GM12878 (cell line): ENCODE data around the gene TRPM3. TPM values are rescaled to one million over a fixed set of nuclear protein-coding genes. Genes with fewer than 3 reads are reported as not detected.
A peak's percentile ranks its signal among the peaks of the same experiment; 100 is the strongest.

Experiments used
- ATAC-seq: fragments of 200-7000 bp; cut with Tn5 transposase; 3 replicates; pipeline ENCODE4 v1.9.1; 2020; ENCODE audit warnings: mild to moderate bottlenecking, moderate library complexity
- BruUV-seq: library from RNA; stranded (reverse); fragments of 400-500 nt; replicated peaks from 2 replicates; lab custom pipeline; 2021; lab: Mats Ljungman, UMichigan
- CTCF ChIA-PET: fragments of 300-600 bp; sonication (Branson Sonifier 250); formaldehyde crosslinking; extraction: SDS; loops from one replicate; lab custom pipeline; 2021; ENCODE audit warnings: inconsistent platforms; lab: Yijun Ruan, JAX
- POLR2A ChIA-PET: fragments of 350-600 bp; formaldehyde crosslinking; extraction: SDS; loops from one replicate; lab custom pipeline; 2021; ENCODE audit warnings: inconsistent platforms; lab: Charles Lee
- RAD21 ChIA-PET: fragments of 300-600 bp; sonication (Branson Sonifier 250); formaldehyde crosslinking; loops from one replicate; lab custom pipeline; 2023; ENCODE audit warnings: antibody characterized with exemption; ENCODE audit not compliant: unreplicated experiment; lab: Charles Lee
- SMC1A ChIA-PET: fragments of 300-600 bp; sonication (Branson Sonifier 250); formaldehyde crosslinking; loops from one replicate; lab custom pipeline; 2023; ENCODE audit not compliant: unreplicated experiment, uncharacterized antibody; lab: Charles Lee
- DNase-seq: peaks from one replicate; pipeline ENCODE4 v3.0.0-alpha.2; 2011; ENCODE audit warnings: low read depth, low spot score
- FAIRE-seq: peaks from 3 replicates; lab custom pipeline; 2011; peaks lifted over from hg19 to GRCh38; lab: Jason Lieb, UNC
- H2AFZ ChIP-seq: 2 replicates; pipeline ENCODE4 v1.6.0; 2011; ENCODE audit warnings: low read depth, low read length, control low read depth; ENCODE audit not compliant: control insufficient read depth
- H3K27ac ChIP-seq: 2 replicates; pipeline ENCODE4 v1.5.1; 2011; ENCODE audit warnings: control low read depth; ENCODE audit not compliant: control insufficient read depth, insufficient read depth
- H3K27me3 ChIP-seq, 2 experiments: replicated peaks in 1 of 2; 2 replicates each; pipeline versions ENCODE4 v1.6.0 to v1.6.1; 2011; ENCODE audit warnings: low read length in 1 of 2; ENCODE audit not compliant: control insufficient read depth in 2 of 2, insufficient read depth in 2 of 2
- H3K36me3 ChIP-seq, 2 experiments: 2 replicates each; pipeline ENCODE4 v1.5.1; 2011; ENCODE audit warnings: low read length in 1 of 2; ENCODE audit not compliant: control insufficient read depth in 2 of 2, insufficient read depth in 2 of 2
- H3K4me1 ChIP-seq: 2 replicates; pipeline ENCODE4 v1.6.1; 2011; ENCODE audit warnings: mild to moderate bottlenecking, low read length, moderate library complexity, mixed read lengths; ENCODE audit not compliant: control insufficient read depth, insufficient read depth
- H3K4me2 ChIP-seq: 2 replicates; pipeline ENCODE4 v1.6.0; 2011; ENCODE audit warnings: control low read depth; ENCODE audit not compliant: control insufficient read depth, insufficient read depth
- H3K4me3 ChIP-seq: fragments of 200-600 bp; sonication (generic); 2 replicates; pipeline ENCODE4 v1.5.1; 2016
- H3K79me2 ChIP-seq: 2 replicates; pipeline ENCODE4 v1.6.0; 2011; ENCODE audit warnings: low read length; ENCODE audit not compliant: control insufficient read depth, insufficient read depth
- H3K9ac ChIP-seq: 2 replicates; pipeline ENCODE4 v1.8.0; 2011; ENCODE audit warnings: low read length, control low read depth, mixed read lengths; ENCODE audit not compliant: control insufficient read depth, insufficient read depth
- H3K9me3 ChIP-seq: replicated peaks from 3 replicates; pipeline ENCODE4 v1.5.1; 2011; ENCODE audit warnings: mild to moderate bottlenecking, low read length; ENCODE audit not compliant: control insufficient read depth, insufficient read depth
- H4K20me1 ChIP-seq: 2 replicates; pipeline ENCODE4 v1.6.0; 2011; ENCODE audit not compliant: control insufficient read depth, insufficient read depth
- CBX5 ChIP-seq: sonication (generic); IDR thresholded peaks from 2 replicates; pipeline ENCODE4 v1.6.1; 2016; ENCODE audit warnings: low read depth, moderate library complexity, mild to moderate bottlenecking, inconsistent platforms
- E2F4 ChIP-seq: IDR thresholded peaks from 2 replicates; pipeline ENCODE4 v1.6.1; 2012; ENCODE audit warnings: low read depth, low read length, improper control_type of control experiment
- LARP7 ChIP-seq: fragments of 450-650 bp; IDR thresholded peaks from 2 replicates; pipeline ENCODE4 v1.6.1; 2017; ENCODE audit warnings: mild to moderate bottlenecking
- NFYB ChIP-seq: IDR thresholded peaks from 2 replicates; pipeline ENCODE4 v1.6.1; 2011; ENCODE audit warnings: low read depth, mild to moderate bottlenecking, low read length, improper control_type of control experiment, moderate library complexity; ENCODE audit not compliant: insufficient read depth
- POLR2AphosphoS5 ChIP-seq: IDR thresholded peaks from 2 replicates; pipeline ENCODE4 v1.6.1; 2011; ENCODE audit warnings: mild to moderate bottlenecking, low read length, inconsistent platforms
- POU2F2 ChIP-seq: IDR thresholded peaks from 3 replicates; pipeline ENCODE4 v1.6.1; 2011; ENCODE audit warnings: low read depth, mild to moderate bottlenecking, low read length, borderline replicate concordance
- RAD21 ChIP-seq: IDR thresholded peaks from 2 replicates; pipeline ENCODE4 v1.6.1; 2011; ENCODE audit warnings: mild to moderate bottlenecking, low read depth, low read length, moderate library complexity; ENCODE audit not compliant: insufficient read depth
- RUNX3 ChIP-seq: IDR thresholded peaks from 2 replicates; pipeline ENCODE4 v1.6.1; 2012; ENCODE audit warnings: low read length, inconsistent platforms
- SMC3 ChIP-seq: IDR thresholded peaks from 2 replicates; pipeline ENCODE4 v1.6.1; 2011; ENCODE audit warnings: low read length, improper control_type of control experiment, borderline replicate concordance
- ZNF384 ChIP-seq: IDR thresholded peaks from 2 replicates; pipeline ENCODE4 v1.6.1; 2012; ENCODE audit warnings: low read depth, mild to moderate bottlenecking, low read length, improper control_type of control experiment, borderline replicate concordance
- WGBS: methylation state at CpG from one replicate; pipeline ENCODE4 v1.1.6; 2016; ENCODE audit warnings: low lambda C conversion rate; ENCODE audit not compliant: insufficient replicate concordance, insufficient coverage; ENCODE audit errors: missing lambda C conversion rate; 5-methylcytosine and 5-hydroxymethylcytosine counted together
- in situ Hi-C: fragments of 300-500 bp; cut with MboI; formaldehyde crosslinking; loops from 9 replicates; pipeline ENCODE4 v1.14.3; 2018; ENCODE audit warnings: mixed read lengths
- intact Hi-C: fragments of 100-400 bp; cut with micrococcal nuclease; formaldehyde crosslinking; loops from one replicate; pipeline ENCODE4 v1.14.2; 2022; ENCODE audit not compliant: unreplicated experiment
- polyA plus RNA-seq, 11 experiments: library from polyadenylated mRNA; depleted of rRNA in 4 of 11; unstranded in 6 of 11; stranded (reverse) in 5 of 11; fragments of >200 nt; fragmentation: Nextera tagmentation in 4 of 11; fragmentation: Illumina TruSeq in 1 of 11; extraction: Ambion mirVana in 4 of 11; extraction: Trizol in 1 of 11; gene quantifications; 1 replicate in 1 of 11; 2 replicates in 10 of 11; pipeline versions ENCODE4 v1.2.1 to v1.2.3, GENCODE V29; 2011 to 2016; ENCODE audit warnings: inconsistent platforms in 2 of 11, missing spikeins in 2 of 11, low read depth in 1 of 11
- total RNA-seq, 4 experiments: library from RNA; depleted of rRNA in 3 of 4; stranded (reverse); fragments of >200 nt in 3 of 4; fragmentation: Illumina TruSeq in 1 of 4; extraction: Trizol in 1 of 4; gene quantifications; 2 replicates each; pipeline versions ENCODE4 v1.2.1 to v1.2.3, GENCODE V29; 2013 to 2021
- TF ChIP-seq, protein P1 (sequence below), 3 experiments: IDR thresholded peaks in 2 of 3; conservative IDR thresholded peaks in 1 of 3; 2 replicates each; pipeline ENCODE4 v1.5.1; 2011; ENCODE audit warnings: low read depth in 3 of 3, low read length in 3 of 3, mild to moderate bottlenecking in 3 of 3, control low read depth in 2 of 3, moderate library complexity in 2 of 3, inconsistent platforms in 1 of 3, mixed read lengths in 1 of 3; ENCODE audit not compliant: control insufficient read depth in 2 of 3, insufficient read depth in 1 of 3; ENCODE audit errors: extremely low read depth in 1 of 3

Gene TRPM3
- total and polyA plus RNA-seq, 10 of the 15 experiments (the other 5 are each of a cell fraction or from before 2014, with no cell fraction given), result not detected

- TF ChIP-seq ZNF384, result no peak
- no peak for TF ChIP-seq CBX5
- TF ChIP-seq POLR2AphosphoS5, result no peak
- TF ChIP-seq, protein P1, sequence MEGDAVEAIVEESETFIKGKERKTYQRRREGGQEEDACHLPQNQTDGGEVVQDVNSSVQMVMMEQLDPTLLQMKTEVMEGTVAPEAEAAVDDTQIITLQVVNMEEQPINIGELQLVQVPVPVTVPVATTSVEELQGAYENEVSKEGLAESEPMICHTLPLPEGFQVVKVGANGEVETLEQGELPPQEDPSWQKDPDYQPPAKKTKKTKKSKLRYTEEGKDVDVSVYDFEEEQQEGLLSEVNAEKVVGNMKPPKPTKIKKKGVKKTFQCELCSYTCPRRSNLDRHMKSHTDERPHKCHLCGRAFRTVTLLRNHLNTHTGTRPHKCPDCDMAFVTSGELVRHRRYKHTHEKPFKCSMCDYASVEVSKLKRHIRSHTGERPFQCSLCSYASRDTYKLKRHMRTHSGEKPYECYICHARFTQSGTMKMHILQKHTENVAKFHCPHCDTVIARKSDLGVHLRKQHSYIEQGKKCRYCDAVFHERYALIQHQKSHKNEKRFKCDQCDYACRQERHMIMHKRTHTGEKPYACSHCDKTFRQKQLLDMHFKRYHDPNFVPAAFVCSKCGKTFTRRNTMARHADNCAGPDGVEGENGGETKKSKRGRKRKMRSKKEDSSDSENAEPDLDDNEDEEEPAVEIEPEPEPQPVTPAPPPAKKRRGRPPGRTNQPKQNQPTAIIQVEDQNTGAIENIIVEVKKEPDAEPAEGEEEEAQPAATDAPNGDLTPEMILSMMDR (IDR thresholded peaks at IDR 0.05 in 2 of 3, conservative IDR thresholded peaks at IDR 0.05 in 1 of 3; ENCODE audit: control insufficient read depth in 2 of 3, extremely low read depth in 1 of 3, insufficient read depth in 1 of 3, low read depth in 3 of 3, low read length in 3 of 3), result no peak
- TF ChIP-seq, all 136 proteins: peak for 0
Observed at GRCh38 chr9:70485273-70485858, 636.1 kb downstream of the TRPM3 start (continued).

DNA sequence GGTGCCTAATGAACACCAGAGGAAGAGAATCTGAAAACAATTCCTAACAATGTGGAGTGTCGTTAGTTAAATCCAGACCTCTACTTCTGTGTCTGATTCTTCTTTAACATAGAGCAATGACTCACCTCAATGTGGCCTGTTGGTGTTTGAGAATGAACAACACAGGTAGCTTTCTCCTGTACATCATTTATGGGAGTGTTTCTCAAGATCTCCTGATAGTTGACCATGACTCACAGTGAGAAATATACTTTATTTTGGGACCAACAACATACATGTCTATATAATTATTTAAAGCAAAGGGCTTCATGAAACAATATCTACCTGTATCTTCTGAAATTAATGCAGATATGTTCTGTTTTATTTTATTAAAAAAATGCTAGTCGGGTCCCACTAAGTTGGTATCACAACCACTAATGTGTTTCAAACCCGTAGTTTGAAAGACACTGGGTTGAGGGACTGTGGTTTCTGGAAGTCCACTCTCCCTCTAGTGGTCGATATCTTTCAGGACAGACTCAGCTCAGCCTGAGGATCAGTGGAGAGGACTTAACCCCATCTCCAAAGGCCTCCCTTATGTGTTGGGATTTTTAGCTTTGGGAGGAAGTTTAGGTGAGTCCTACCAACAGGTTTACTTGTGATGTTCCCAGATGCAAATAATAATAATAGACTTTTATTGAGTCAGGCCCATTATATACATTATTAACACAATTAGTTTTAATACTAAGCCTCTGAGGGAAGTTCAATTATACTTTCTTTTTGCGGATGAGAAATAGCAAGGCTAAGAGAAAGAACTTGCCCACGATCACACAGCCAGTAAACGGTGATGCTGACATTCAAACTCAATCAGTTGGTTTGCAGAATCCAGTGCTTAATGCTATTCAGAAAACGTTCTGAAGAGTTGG, 636.9 kb downstream of the TRPM3 start:
- H3K36me3 ChIP-seq, result no peaks in the 10 kb centered on the region
- no TSS peak for BruUV-seq
- FAIRE-seq, result peak; percentile 47

More for the DNA sequence above, 636.9 kb downstream of the TRPM3 start:
- ChIA-PET RAD21 (interaction anchor here (0.9 to 1.4 kb wide), 3 partner anchors 39 to 144 kb away, joined by 3 to 7 read pairs (median 4); no protein-coding TSS in a partner anchor), SMC1A (interaction anchor here (0.8 to 1.5 kb wide), 10 partner anchors 21 to 144 kb away, joined by 3 to 7 read pairs (median 3); no protein-coding TSS in a partner anchor), POLR2A (no interaction called here), CTCF (interaction anchor here (0.7 to 2.8 kb wide), 15 partner anchors 10 to 146 kb away, joined by 3 to 30 read pairs (median 4); partner anchors contain the start of gene KLF9)
- no peak overlapping the region for H3K4me3 ChIP-seq
- in situ Hi-C loops (loop anchor here (5.0 kb wide), 1 partner anchor 137 kb away; no protein-coding TSS in a partner anchor), intact Hi-C loops (loop anchor here (1.0 to 10.0 kb wide), 3 partner anchors 60 to 144 kb away; no protein-coding TSS in a partner anchor)
- H3K4me2 ChIP-seq, result no peak overlapping the region
- H3K9me3 ChIP-seq, result no peaks in the 10 kb centered on the region
- ATAC-seq (peak; percentile 94), DNase-seq (no peak)
- H3K27me3 ChIP-seq, result peaks cover 0 to 4% of the 10 kb centered on the region in 2 experiments; a peak in 1 of 4 replicates
- H3K79me2 ChIP-seq, result no peaks in the 10 kb centered on the region
- WGBS, result 30% methylated on average over 8 of the region's 8 CpGs
- H3K4me1 ChIP-seq, result no peaks in the 10 kb centered on the region
- no peak overlapping the region for H3K9ac ChIP-seq
- no peaks in the 10 kb centered on the region for H4K20me1 ChIP-seq
- no peak overlapping the region for H2AFZ ChIP-seq
- H3K27ac ChIP-seq, result no peak overlapping the region
- no peak for TF ChIP-seq NFYB
- peak; percentile 71 for TF ChIP-seq RUNX3
- no peak for TF ChIP-seq POU2F2
- peak; percentile 55 for TF ChIP-seq RAD21
- no peak for TF ChIP-seq LARP7
- TF ChIP-seq E2F4, result no peak
- peak; percentile 49; the same call in 1 of the 2 replicates for TF ChIP-seq SMC3
- TF ChIP-seq, protein P1 (IDR thresholded peaks at IDR 0.05 in 2 of 3, conservative IDR thresholded peaks at IDR 0.05 in 1 of 3; ENCODE audit: control insufficient read depth in 2 of 3, extremely low read depth in 1 of 3, insufficient read depth in 1 of 3, low read depth in 3 of 3, low read length in 3 of 3), result peak; percentile 43 to 69 (median 65)
